Common myeloid progenitor, CD34-positive (primary cell): ENCODE results near the gene CSNK2A1.

ENCODE experiments used
- CTCF ChIA-PET: fragments of 350-600 bp; sonication (Branson Sonifier 250); formaldehyde crosslinking; loops from one replicate; lab custom pipeline; 2021; ENCODE audit warnings: antibody characterized with exemption; lab: Charles Lee
- POLR2A ChIA-PET: fragments of 350-600 bp; sonication (Branson Sonifier 250); formaldehyde crosslinking; loops from one replicate; lab custom pipeline; 2021; ENCODE audit warnings: antibody characterized with exemption; lab: Charles Lee
- DNase-seq, 3 donors: peaks; one replicate each; pipeline versions ENCODE4 v3.0.0 to v3.0.0-alpha.2; 2013
- H3K27ac ChIP-seq, 2 experiments: 1 replicate in 1 of 2; 2 replicates in 1 of 2; pipeline ENCODE4 v1.7.0; 2013; ENCODE audit warnings: inconsistent platforms in 2 of 2, low read length in 2 of 2, mild to moderate bottlenecking in 2 of 2, low read depth in 1 of 2, moderate library complexity in 1 of 2; ENCODE audit not compliant: severe bottlenecking in 2 of 2, insufficient read depth in 1 of 2, poor library complexity in 1 of 2
- H3K27me3 ChIP-seq, 5 experiments: replicated peaks in 2 of 5; 1 replicate in 3 of 5; 2 replicates in 2 of 5; pipeline versions ENCODE4 v1.6.1 to v1.7.0; 2013; ENCODE audit warnings: low read length in 4 of 5, mild to moderate bottlenecking in 2 of 5, moderate library complexity in 2 of 5, inconsistent platforms in 1 of 5; ENCODE audit not compliant: insufficient read depth in 5 of 5, control insufficient read depth in 4 of 5
- H3K36me3 ChIP-seq, 4 experiments: 1 replicate in 2 of 4; 2 replicates in 2 of 4; pipeline versions ENCODE4 v1.6.1 to v1.7.0; 2013; ENCODE audit warnings: low read length in 3 of 4, control low read depth in 1 of 4, mild to moderate bottlenecking in 1 of 4; ENCODE audit not compliant: control insufficient read depth in 4 of 4, insufficient read depth in 4 of 4
- H3K4me1 ChIP-seq, 4 experiments: 1 replicate in 3 of 4; 2 replicates in 1 of 4; pipeline versions ENCODE4 v1.6.1 to v1.7.1; 2013; ENCODE audit warnings: low read length in 3 of 4, mild to moderate bottlenecking in 3 of 4, control low read depth in 1 of 4, inconsistent platforms in 1 of 4, moderate library complexity in 1 of 4; ENCODE audit not compliant: control insufficient read depth in 4 of 4, insufficient read depth in 4 of 4; ENCODE audit errors: control extremely low read depth in 1 of 4
- H3K4me3 ChIP-seq, 7 experiments: 1 replicate in 4 of 7; 2 replicates in 3 of 7; pipeline versions ENCODE4 v1.5.1 to v1.7.0; 2013; ENCODE audit warnings: mild to moderate bottlenecking in 7 of 7, low read length in 6 of 7, moderate library complexity in 6 of 7, inconsistent platforms in 2 of 7, low read depth in 2 of 7, control low read depth in 1 of 7; ENCODE audit not compliant: insufficient read depth in 4 of 7, control insufficient read depth in 1 of 7; ENCODE audit errors: extremely low read depth in 1 of 7
- H3K9me3 ChIP-seq, 5 experiments: 1 replicate in 4 of 5; 2 replicates in 1 of 5; pipeline versions ENCODE4 v1.6.1 to v1.7.1; 2013; ENCODE audit warnings: low read length in 4 of 5, mild to moderate bottlenecking in 2 of 5, inconsistent platforms in 1 of 5, low read depth in 1 of 5, moderate library complexity in 1 of 5; ENCODE audit not compliant: control insufficient read depth in 4 of 5, insufficient read depth in 2 of 5; ENCODE audit errors: control extremely low read depth in 1 of 5
- WGBS: methylation state at CpG from one replicate; pipeline ENCODE4 v1.1.5; 2013; ENCODE audit not compliant: insufficient coverage; 5-methylcytosine and 5-hydroxymethylcytosine counted together

CSNK2A1 gene

GRCh38 chr20:428658-429200 lies 114.9 kb downstream of the CSNK2A1 start:
- H3K9me3 ChIP-seq = no peaks in the 10 kb centered on the region
- POLR2A ChIA-PET = no interaction called here
- no peak overlapping the region for H3K27ac ChIP-seq
- no peak overlapping the region for H3K4me3 ChIP-seq
- H3K27me3 ChIP-seq = no peaks in the 10 kb centered on the region
- H3K4me1 ChIP-seq = peaks cover 0 to 4% (median 3%) of the 10 kb centered on the region in 4 experiments
- CTCF ChIA-PET = interaction anchor here (0.9 to 5.1 kb wide), 9 partner anchors 10 to 87 kb away, joined by 3 to 53 read pairs (median 4); no protein-coding TSS in a partner anchor
- no peak for DNase-seq
- H3K36me3 ChIP-seq = peaks cover 14 to 69% (median 53%) of the 10 kb centered on the region in 4 experiments
- WGBS = 98% methylated on average over 13 of the region's 14 CpGs

GRCh38 chr20:427849-428657 lies 115.5 kb downstream of the CSNK2A1 start:
- WGBS = 97% methylated on average over 11 of the region's 14 CpGs
- ChIA-PET POLR2A (no interaction called here), CTCF (interaction anchor here (0.9 to 3.8 kb wide), 8 partner anchors 11 to 64 kb away, joined by 3 to 11 read pairs (median 4); partner anchors contain the start of gene TRIB3)
- Histone ChIP-seq H3K4me3 (no peak overlapping the region), H3K4me1 (peaks cover 0 to 2% (median 0%) of the 10 kb centered on the region in 4 experiments), H3K27ac (no peak overlapping the region), H3K27me3 (no peaks in the 10 kb centered on the region), H3K9me3 (no peaks in the 10 kb centered on the region), H3K36me3 (peaks cover 14 to 69% (median 55%) of the 10 kb centered on the region in 4 experiments)
- no peak for DNase-seq

GRCh38 chr20:427401-427800 lies 116.2 kb downstream of the CSNK2A1 start:
- CTCF ChIA-PET = interaction anchor here (1.2 to 1.7 kb wide), 4 partner anchors 20 to 65 kb away, joined by 3 to 11 read pairs (median 4); partner anchors contain the start of gene TRIB3
- no peaks in the 10 kb centered on the region for H3K9me3 ChIP-seq
- H3K27me3 ChIP-seq = no peaks in the 10 kb centered on the region
- H3K4me1 ChIP-seq = peaks cover 0 to 2% (median 0%) of the 10 kb centered on the region in 4 experiments
- no peak for DNase-seq
- no peak overlapping the region for H3K4me3 ChIP-seq
- no peak overlapping the region for H3K27ac ChIP-seq
- 96% methylated on average over 3 of the region's 4 CpGs for WGBS
- POLR2A ChIA-PET = no interaction called here
- H3K36me3 ChIP-seq = peaks cover 14 to 71% (median 54%) of the 10 kb centered on the region in 4 experiments

- ChIA-PET CTCF (interaction anchor here (1.7 kb wide), 1 partner anchor 51 kb away, joined by 11 read pairs; no protein-coding TSS in a partner anchor), POLR2A (no interaction called here)
- Histone ChIP-seq H3K27me3 (no peaks in the 10 kb centered on the region), H3K4me1 (peaks cover 0 to 2% (median 0%) of the 10 kb centered on the region in 4 experiments), H3K9me3 (no peaks in the 10 kb centered on the region), H3K27ac (no peak overlapping the region), H3K36me3 (peaks cover 14 to 71% (median 55%) of the 10 kb centered on the region in 4 experiments), H3K4me3 (no peak overlapping the region)
- DNase-seq = no peak
- WGBS = 100% methylated on average over 1 of the region's 2 CpGs
Observed at GRCh38 chr20:426566-426965, 117.0 kb downstream of the CSNK2A1 start.
